Prostate gland (tissue), 2 donors: Measurements from ENCODE around the gene BCAN. TPM values are rescaled to one million over a fixed set of nuclear protein-coding genes. Genes with fewer than 3 reads are reported as not detected.

ENCODE experiments used
- DNase-seq: peaks from one replicate; pipeline ENCODE4 v3.0.0-alpha.2; 2019; ENCODE audit warnings: low spot score
- H3K27ac ChIP-seq, 2 donors: fragments of 200-600 bp; sonication (generic); 2 replicates each; pipeline ENCODE4 v1.5.1; 2017 to 2019
- H3K27me3 ChIP-seq: fragments of 200-600 bp; sonication (generic); replicated peaks from 2 replicates; pipeline ENCODE4 v1.5.1; 2019; ENCODE audit not compliant: insufficient read depth
- H3K36me3 ChIP-seq, 2 donors: fragments of 200-600 bp; sonication (generic); 1 replicate in 1 of 2; 2 replicates in 1 of 2; pipeline versions ENCODE4 v1.5.1 to v1.8.1; 2017 to 2019
- H3K4me1 ChIP-seq: fragments of 200-600 bp; sonication (generic); replicated peaks from 2 replicates; pipeline ENCODE4 v1.5.1; 2019
- H3K4me3 ChIP-seq, 2 donors: fragments of 200-600 bp; sonication (generic); 2 replicates each; pipeline ENCODE4 v1.5.1; 2017 to 2019
- H3K9me3 ChIP-seq: fragments of 200-600 bp; sonication (generic); 2 replicates; pipeline ENCODE4 v1.5.1; 2017
- CTCF ChIP-seq, 4 experiments: fragments of 200-600 bp in 2 of 4; fragments of 450-650 bp in 2 of 4; sonication (generic) in 2 of 4; IDR thresholded peaks; 1 replicate in 3 of 4; 2 replicates in 1 of 4; pipeline ENCODE4 v1.5.1; 2016 to 2019; ENCODE audit warnings: antibody characterized with exemption in 4 of 4, mild to moderate bottlenecking in 2 of 4, moderate library complexity in 2 of 4
- POLR2A ChIP-seq: fragments of 450-650 bp; IDR thresholded peaks from one replicate; pipeline ENCODE4 v1.6.1; 2016; ENCODE audit warnings: antibody characterized with exemption, mild to moderate bottlenecking
- POLR2AphosphoS5 ChIP-seq: sonication (generic); formaldehyde crosslinking; IDR thresholded peaks from one replicate; pipeline ENCODE4 v1.6.1; 2017; ENCODE audit warnings: antibody characterized with exemption
- WGBS: methylation state at CpG from one replicate; pipeline ENCODE4 v1.1.5; 2018; 5-methylcytosine and 5-hydroxymethylcytosine counted together
- intact Hi-C: fragments of 100-400 bp; cut with DNase I; formaldehyde crosslinking; loops from one replicate; pipeline ENCODE4 v1.14.2; 2022
- total RNA-seq, 2 donors: library from RNA; depleted of rRNA; stranded (reverse); fragments of >200 nt; gene quantifications; one replicate each; pipeline ENCODE4 v1.1.0, GENCODE V29; 2016

BCAN gene
- total RNA-seq, 2 donors from 2014 or later, result 4.9 TPM; not detected in 1

GRCh38 chr1:156709031-156709430, 67.1 kb downstream of the BCAN start:
- Histone ChIP-seq H3K27ac (no peak overlapping the region), H3K4me1 (peaks cover 12% of the 10 kb centered on the region), H3K36me3 (no peaks in the 10 kb centered on the region), H3K9me3 (no peaks in the 10 kb centered on the region), H3K27me3 (no peaks in the 10 kb centered on the region), H3K4me3 (no peak overlapping the region)
- TF ChIP-seq POLR2A (no peak), POLR2AphosphoS5 (no peak), CTCF (IDR thresholded peaks at IDR 0.05) (no peak)
- whole genome bisulfite sequencing, result 42% methylated on average over 4 of the region's 4 CpGs
- intact Hi-C loops, result no loop called here
- no peak for DNase-seq

Other genes with a start within 250 kb of the BCAN start
- gene MEF2D, start 141.3 kb upstream of the BCAN start, total RNA-seq, result 100 to 1,000 TPM in 1 of 2 donors, 10 to 100 TPM in 1; 52.1 to 128 TPM
- 1 to 10 TPM; 1.5 to 3.0 TPM for gene IQGAP3, start 69.6 kb upstream of the BCAN start, total RNA-seq
- gene TTC24, start 62.4 kb upstream of the BCAN start, total RNA-seq, result not detected
- 100 to 1,000 TPM; 118 to 188 TPM for gene NAXE, start 50.3 kb upstream of the BCAN start, total RNA-seq
- 10 to 100 TPM; 20.9 to 27.5 TPM for gene GPATCH4, start 40.6 kb upstream of the BCAN start, total RNA-seq
- 10 to 100 TPM in 1 of 2 donors, 1 to 10 TPM in 1; 6.1 to 10.2 TPM for gene HAPLN2, start 22.7 kb upstream of the BCAN start, total RNA-seq
- 10 to 100 TPM; 11.2 to 33.4 TPM for gene NES, start 35.3 kb downstream of the BCAN start, total RNA-seq
- gene CRABP2, start 63.5 kb downstream of the BCAN start, total RNA-seq, result 10 to 100 TPM; 27.3 to 30.8 TPM
- gene METTL25B, start 86.4 kb downstream of the BCAN start, total RNA-seq, result 10 to 100 TPM; 62.0 to 69.5 TPM
- 10 to 100 TPM; 19.4 to 34.4 TPM for gene ISG20L2, start 86.6 kb downstream of the BCAN start, total RNA-seq
- 10 to 100 TPM; 55.0 to 67.1 TPM for gene MRPL24, start 99.0 kb downstream of the BCAN start, total RNA-seq
- gene HDGF, start 109.6 kb downstream of the BCAN start, total RNA-seq, result 100 to 1,000 TPM; 124 to 156 TPM
- 10 to 100 TPM; 33.0 to 61.5 TPM for gene PRCC, start 125.4 kb downstream of the BCAN start, total RNA-seq
- gene SH2D2A, start 174.7 kb downstream of the BCAN start, total RNA-seq, result under 1 TPM in 1 of 2 donors, not detected in 1; 0.80 TPM
- gene INSRR, start 217.0 kb downstream of the BCAN start, total RNA-seq, result 1 to 10 TPM in 1 of 2 donors, under 1 TPM in 1; 0.18 to 3.0 TPM
- 10 to 100 TPM in 1 of 2 donors, under 1 TPM in 1; 0.59 to 31.4 TPM for gene NTRK1, start 218.7 kb downstream of the BCAN start, total RNA-seq